ENCODE results near the gene SLC38A1. TPM values are rescaled to one million over a fixed set of nuclear protein-coding genes. Genes with fewer than 3 reads are reported as not detected.

SLC38A1 gene
- 41.1 to 86.5 TPM (median 79.9 TPM) in 5 replicates for total RNA-seq (2022; extraction: Qiagen RNA extraction; ENCODE audit: low read depth)

DNA sequence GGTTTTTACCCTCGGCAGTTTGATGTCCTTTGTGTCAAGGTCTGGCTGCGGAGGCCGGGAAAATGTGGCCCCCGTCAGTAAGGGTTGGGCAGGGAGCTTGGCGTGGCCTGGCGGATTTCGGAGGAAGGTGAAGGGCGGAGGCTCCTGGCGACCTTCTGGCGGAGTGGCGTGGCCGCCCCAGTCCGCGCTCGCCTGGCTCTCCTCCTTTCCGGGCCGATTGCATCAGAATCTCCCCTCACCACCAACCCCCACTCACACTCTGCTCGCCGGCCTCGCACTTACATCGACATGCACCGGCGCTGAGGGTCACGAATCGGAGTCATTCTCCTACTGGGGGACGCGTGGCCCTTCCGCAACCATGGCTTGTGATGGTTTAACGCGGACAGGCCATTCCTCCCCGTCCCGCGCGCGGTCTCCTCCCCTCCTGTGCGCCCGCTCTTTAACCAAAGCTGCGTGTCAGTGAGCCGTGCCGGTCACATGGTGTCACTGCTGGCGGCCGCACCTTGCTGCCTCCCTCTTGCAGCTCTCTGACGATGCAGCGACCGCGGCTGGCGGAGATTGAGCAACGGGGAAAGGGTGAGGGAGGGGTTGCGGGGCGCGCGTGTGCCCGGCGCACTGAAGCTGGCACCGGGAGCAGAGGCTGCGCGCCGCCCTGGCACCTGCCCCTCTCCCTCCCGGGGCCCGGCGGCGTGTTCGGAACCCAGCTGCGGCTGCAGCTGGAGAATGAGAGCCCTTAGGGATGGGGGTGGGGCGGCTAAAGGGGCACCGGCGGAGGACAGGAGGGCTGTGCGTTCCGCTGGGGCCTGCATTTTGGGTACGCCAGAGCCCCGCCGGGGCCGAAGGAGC is at the start of gene SLC38A1:
SLC38A1 (minus strand) TSS at position 461 of the 846 bp plus-strand sequence. CDS start 29,243 bp downstream, outside the sequence.

Other genes with a start within 250 kb of the SLC38A1 start
- gene SLC38A2, start 103.7 kb upstream of the SLC38A1 start, total RNA-seq (2022; extraction: Qiagen RNA extraction; ENCODE audit: low read depth), result 49.0 to 123 TPM (median 113 TPM) in 5 replicates

Measured in A549 treated with RU486 at 1 μM for 4 hours (cell line).